ENCODE results near the gene ADCY10.
"Not testable (repeated sequence)": the region's sequence is repeated elsewhere in the genome, so short reads cannot be mapped to it uniquely, and the experiment has no call there.

ADCY10 gene

DNA sequence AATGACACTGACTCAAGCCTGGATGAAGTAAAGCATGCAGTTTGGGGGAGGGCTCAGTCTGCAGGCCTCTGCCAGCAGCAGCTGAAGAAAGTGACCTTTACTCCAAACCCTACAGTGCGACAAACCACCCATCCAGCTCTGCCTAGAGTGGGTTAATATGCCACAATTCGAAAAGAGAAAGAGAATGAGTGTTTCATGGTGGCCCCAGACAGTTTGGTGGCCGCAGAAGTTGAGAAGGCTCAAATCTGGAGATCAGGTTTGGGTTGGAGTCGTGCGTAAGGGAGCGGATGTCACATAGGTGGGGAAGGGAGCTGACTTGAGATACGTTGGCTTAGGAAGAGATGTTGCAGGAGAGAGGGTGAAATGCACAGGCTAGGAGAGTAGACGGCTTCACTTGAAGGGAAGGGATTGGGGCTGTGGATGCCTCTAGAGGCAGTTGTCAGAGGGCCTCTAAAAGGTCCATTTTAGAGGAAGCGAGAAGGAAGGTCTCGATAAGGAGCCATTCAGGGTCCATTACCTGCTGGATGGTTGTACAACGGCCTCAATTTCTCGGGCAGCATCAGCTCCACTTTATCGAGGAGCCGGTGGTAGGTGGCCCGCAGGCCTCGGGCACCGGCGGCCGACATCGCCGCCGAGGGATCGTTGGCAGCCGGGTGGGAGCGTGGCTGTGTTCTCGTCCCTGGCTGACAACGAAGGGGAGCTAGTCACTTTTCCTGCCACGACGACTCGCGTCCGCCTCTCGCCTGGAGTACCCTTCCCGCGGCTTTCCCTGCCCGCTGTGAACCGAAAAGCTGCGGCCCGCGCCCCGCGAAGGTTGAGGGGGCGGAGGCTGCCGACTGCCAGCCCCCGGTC lies 21.5 kb upstream of the ADCY10 start:
- Mint-ChIP-seq H3K27ac (peak overlapping the region; percentile 100), H3K27me3 (no peaks in the 10 kb centered on the region), H3K4me3 (peak overlapping the region; percentile 94), H3K4me1 (ENCODE audit: low read depth) (peaks cover 43% of the 10 kb centered on the region), H3K9me3 (no peaks in the 10 kb centered on the region), H3K36me3 (ENCODE audit: low read depth) (peaks cover 4% of the 10 kb centered on the region)

- no peaks in the 10 kb centered on the region for H3K9me3 Mint-ChIP-seq
- H3K4me1 Mint-ChIP-seq (ENCODE audit: low read depth) = peaks cover 47% of the 10 kb centered on the region
- H3K4me3 Mint-ChIP-seq = peak overlapping the region; percentile 94
- H3K36me3 Mint-ChIP-seq (ENCODE audit: low read depth) = peaks cover 4% of the 10 kb centered on the region
- H3K27me3 Mint-ChIP-seq = no peaks in the 10 kb centered on the region
- peak overlapping the region; percentile 100 for H3K27ac Mint-ChIP-seq
These were observed 20.7 kb upstream of the ADCY10 start for GRCh38 chr1:167934426-167935215.

- Mint-ChIP-seq H3K27ac (no peak overlapping the region), H3K36me3 (ENCODE audit: low read depth) (peaks cover 4% of the 10 kb centered on the region), H3K4me3 (peak overlapping the region; percentile 56), H3K4me1 (ENCODE audit: low read depth) (peaks cover 48% of the 10 kb centered on the region), H3K27me3 (no peaks in the 10 kb centered on the region), H3K9me3 (no peaks in the 10 kb centered on the region)
These were observed 19.9 kb upstream of the ADCY10 start for GRCh38 chr1:167933788-167934187.

DNA sequence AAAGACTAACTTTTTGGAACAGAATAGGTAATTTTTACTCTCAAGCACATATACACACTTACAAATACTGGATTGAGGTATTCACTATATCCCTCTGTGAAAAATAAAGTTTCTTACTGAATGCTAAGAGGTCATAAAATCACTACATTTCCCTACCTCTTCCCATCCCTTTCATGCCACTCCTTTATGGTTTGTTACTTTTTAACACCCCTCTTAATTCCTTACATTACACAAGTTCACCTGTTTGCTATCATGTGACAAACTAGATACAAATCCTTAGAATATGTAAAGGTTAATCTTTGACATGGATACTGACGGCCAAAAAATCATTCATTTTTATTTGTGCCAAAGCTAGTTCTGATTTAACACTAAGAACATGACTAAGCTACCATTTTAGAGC lies 15.8 kb upstream of the ADCY10 start:
- H3K4me1 Mint-ChIP-seq (ENCODE audit: low read depth) = peaks cover 29% of the 10 kb centered on the region
- peaks cover 4% of the 10 kb centered on the region for H3K36me3 Mint-ChIP-seq (ENCODE audit: low read depth)
- H3K9me3 Mint-ChIP-seq = no peaks in the 10 kb centered on the region
- H3K27me3 Mint-ChIP-seq = no peaks in the 10 kb centered on the region
- no peak overlapping the region for H3K27ac Mint-ChIP-seq
- H3K4me3 Mint-ChIP-seq = no peak overlapping the region

- H3K4me1 Mint-ChIP-seq (ENCODE audit: low read depth) = peaks cover 21% of the 10 kb centered on the region
- H3K27ac Mint-ChIP-seq; H3K27me3 Mint-ChIP-seq; H3K9me3 Mint-ChIP-seq; H3K4me3 Mint-ChIP-seq; H3K36me3 Mint-ChIP-seq (ENCODE audit: low read depth): not testable (repeated sequence)
These were observed 15.0 kb upstream of the ADCY10 start for GRCh38 chr1:167928919-167929318.

DNA sequence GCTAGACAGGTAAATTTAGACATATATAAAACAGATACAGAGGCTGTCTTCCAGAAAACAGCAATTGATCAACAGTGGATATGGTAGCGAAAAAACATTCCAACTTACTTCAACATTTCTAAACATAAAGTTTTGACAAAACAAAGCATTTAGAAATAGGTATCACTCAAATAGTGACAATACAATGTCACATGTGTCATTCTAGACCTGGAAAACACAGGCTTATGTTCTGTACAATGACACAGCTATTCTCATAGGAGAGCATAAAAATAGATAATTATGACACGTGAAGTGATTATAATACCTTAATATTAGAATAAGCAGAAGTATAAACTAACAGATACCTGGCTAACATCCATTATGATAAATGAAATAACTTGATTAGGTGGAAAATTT lies 14.5 kb upstream of the ADCY10 start:
- Mint-ChIP-seq H3K27me3 (no peaks in the 10 kb centered on the region), H3K4me1 (ENCODE audit: low read depth) (peaks cover 16% of the 10 kb centered on the region), H3K36me3 (ENCODE audit: low read depth) (peaks cover 4% of the 10 kb centered on the region), H3K4me3 (no peak overlapping the region), H3K9me3 (no peaks in the 10 kb centered on the region), H3K27ac (no peak overlapping the region)

DNA sequence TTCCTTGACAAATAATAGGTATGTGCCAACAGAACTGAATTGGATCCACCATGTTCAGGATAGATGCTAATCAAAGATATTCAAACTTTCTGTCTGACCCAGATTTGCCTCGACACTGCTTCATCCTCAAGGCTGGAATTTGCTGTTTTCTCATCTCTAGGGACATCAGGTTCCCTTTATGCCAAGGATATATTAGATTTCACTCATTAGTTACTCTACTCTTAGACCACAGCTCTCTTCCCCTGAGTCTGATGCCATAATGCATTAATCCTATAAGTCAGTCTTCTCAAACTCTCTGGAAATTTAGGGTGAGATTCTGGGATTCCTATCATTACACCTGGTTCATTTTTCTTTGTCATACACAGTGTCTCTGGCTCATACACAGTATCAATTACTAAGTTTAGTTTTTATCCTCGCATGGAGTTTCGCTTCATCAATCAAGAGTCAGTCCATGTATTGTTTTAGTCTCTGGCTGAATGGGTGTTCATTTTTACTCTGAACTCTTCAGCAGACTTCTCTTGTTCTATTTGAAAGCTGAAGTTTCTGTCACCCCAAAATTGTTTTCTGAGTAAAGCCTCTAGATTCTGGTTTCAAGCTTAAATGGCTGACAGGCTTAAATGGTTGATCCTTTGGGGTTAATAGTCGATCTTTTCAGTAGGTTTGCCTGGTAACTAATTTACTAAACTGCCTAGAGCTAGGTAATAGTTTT lies 13.3 kb upstream of the ADCY10 start:
- Mint-ChIP-seq H3K36me3 (ENCODE audit: low read depth) (peaks cover 8% of the 10 kb centered on the region), H3K9me3 (no peaks in the 10 kb centered on the region), H3K27ac (no peak overlapping the region), H3K4me3 (no peak overlapping the region), H3K4me1 (ENCODE audit: low read depth) (peaks cover 8% of the 10 kb centered on the region), H3K27me3 (no peaks in the 10 kb centered on the region)

- Mint-ChIP-seq H3K36me3 (ENCODE audit: low read depth) (peaks cover 8% of the 10 kb centered on the region), H3K27me3 (no peaks in the 10 kb centered on the region), H3K9me3 (no peaks in the 10 kb centered on the region), H3K4me3 (no peak overlapping the region), H3K27ac (no peak overlapping the region), H3K4me1 (ENCODE audit: low read depth) (peaks cover 12% of the 10 kb centered on the region)
These were observed 12.6 kb upstream of the ADCY10 start for GRCh38 chr1:167926486-167926997.

- Mint-ChIP-seq H3K36me3 (ENCODE audit: low read depth) (peaks cover 8% of the 10 kb centered on the region), H3K27me3 (no peaks in the 10 kb centered on the region), H3K27ac (no peak overlapping the region), H3K9me3 (no peaks in the 10 kb centered on the region), H3K4me1 (ENCODE audit: low read depth) (peaks cover 8% of the 10 kb centered on the region), H3K4me3 (no peak overlapping the region)
These were observed 10.8 kb upstream of the ADCY10 start for GRCh38 chr1:167924543-167925231.

GRCh38 chr1:167924102-167924501 lies 10.2 kb upstream of the ADCY10 start:
- Mint-ChIP-seq H3K27ac (no peak overlapping the region), H3K4me3 (no peak overlapping the region), H3K9me3 (no peaks in the 10 kb centered on the region), H3K4me1 (ENCODE audit: low read depth) (peaks cover 7% of the 10 kb centered on the region), H3K27me3 (no peaks in the 10 kb centered on the region), H3K36me3 (ENCODE audit: low read depth) (peaks cover 8% of the 10 kb centered on the region)

- Mint-ChIP-seq H3K27ac (no peak overlapping the region), H3K4me1 (ENCODE audit: low read depth) (peaks cover 7% of the 10 kb centered on the region), H3K4me3 (no peak overlapping the region), H3K36me3 (ENCODE audit: low read depth) (peaks cover 8% of the 10 kb centered on the region), H3K9me3 (no peaks in the 10 kb centered on the region), H3K27me3 (no peaks in the 10 kb centered on the region)
These were observed 9.6 kb upstream of the ADCY10 start for GRCh38 chr1:167923324-167924056.

- Mint-ChIP-seq H3K27me3 (no peaks in the 10 kb centered on the region), H3K36me3 (ENCODE audit: low read depth) (peaks cover 15% of the 10 kb centered on the region), H3K4me3 (no peak overlapping the region), H3K4me1 (ENCODE audit: low read depth) (peaks cover 7% of the 10 kb centered on the region), H3K27ac (no peak overlapping the region), H3K9me3 (no peaks in the 10 kb centered on the region)
These were observed 8.7 kb upstream of the ADCY10 start for GRCh38 chr1:167922611-167923074.

DNA sequence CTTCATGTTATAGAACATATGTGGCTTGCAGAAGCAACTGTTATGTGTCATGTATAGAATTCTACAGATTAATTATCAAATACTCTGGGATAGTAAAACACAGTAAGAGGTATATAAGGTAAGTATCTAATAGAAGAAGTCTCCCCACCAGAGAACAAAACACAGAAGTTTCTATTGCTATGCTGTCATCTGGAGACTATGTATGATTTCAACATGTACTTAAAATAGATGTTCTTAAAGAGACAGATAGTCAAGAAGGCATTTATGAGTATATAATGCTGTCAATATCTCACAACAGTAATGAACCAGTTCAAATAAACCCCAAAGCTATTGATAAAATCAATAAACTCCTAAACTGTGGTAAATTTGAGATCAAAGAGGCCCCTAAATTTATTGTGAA lies 8.1 kb upstream of the ADCY10 start:
- Mint-ChIP-seq H3K4me3 (no peak overlapping the region), H3K36me3 (ENCODE audit: low read depth) (peaks cover 16% of the 10 kb centered on the region), H3K27me3 (no peaks in the 10 kb centered on the region), H3K9me3 (no peaks in the 10 kb centered on the region), H3K27ac (no peak overlapping the region), H3K4me1 (ENCODE audit: low read depth) (peaks cover 7% of the 10 kb centered on the region)

All from stimulated activated naive CD8-positive, alpha-beta T cell treated with anti-CD3 and anti-CD28 coated beads, Interleukin-15, Interleukin-2, amounts not matched to agents 100 ng/mL and 50 ng/mL, for 24 hours (primary cell).